ENCODE data around the gene CCDC7.

DNA sequence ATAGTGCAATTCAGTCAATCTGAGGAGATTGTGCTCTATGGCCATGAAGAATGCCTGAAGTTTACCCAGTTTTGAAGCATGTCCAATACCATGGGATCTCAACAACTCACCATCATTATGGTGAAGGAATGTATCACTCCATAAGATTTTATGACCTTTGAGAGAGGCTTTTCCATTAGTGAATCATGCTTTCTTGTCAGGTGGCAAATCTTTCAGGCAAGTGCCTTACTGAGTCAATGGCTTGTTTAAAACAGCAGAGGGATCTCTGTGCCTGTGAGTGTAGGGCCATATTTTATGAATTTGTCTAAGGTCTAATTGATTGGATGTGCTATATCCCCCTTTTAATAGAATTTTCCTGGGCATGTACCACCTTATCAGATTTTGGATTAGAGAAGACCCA, 131.5 kb downstream of the CCDC7 start:
- TF ChIP-seq, protein P1, sequence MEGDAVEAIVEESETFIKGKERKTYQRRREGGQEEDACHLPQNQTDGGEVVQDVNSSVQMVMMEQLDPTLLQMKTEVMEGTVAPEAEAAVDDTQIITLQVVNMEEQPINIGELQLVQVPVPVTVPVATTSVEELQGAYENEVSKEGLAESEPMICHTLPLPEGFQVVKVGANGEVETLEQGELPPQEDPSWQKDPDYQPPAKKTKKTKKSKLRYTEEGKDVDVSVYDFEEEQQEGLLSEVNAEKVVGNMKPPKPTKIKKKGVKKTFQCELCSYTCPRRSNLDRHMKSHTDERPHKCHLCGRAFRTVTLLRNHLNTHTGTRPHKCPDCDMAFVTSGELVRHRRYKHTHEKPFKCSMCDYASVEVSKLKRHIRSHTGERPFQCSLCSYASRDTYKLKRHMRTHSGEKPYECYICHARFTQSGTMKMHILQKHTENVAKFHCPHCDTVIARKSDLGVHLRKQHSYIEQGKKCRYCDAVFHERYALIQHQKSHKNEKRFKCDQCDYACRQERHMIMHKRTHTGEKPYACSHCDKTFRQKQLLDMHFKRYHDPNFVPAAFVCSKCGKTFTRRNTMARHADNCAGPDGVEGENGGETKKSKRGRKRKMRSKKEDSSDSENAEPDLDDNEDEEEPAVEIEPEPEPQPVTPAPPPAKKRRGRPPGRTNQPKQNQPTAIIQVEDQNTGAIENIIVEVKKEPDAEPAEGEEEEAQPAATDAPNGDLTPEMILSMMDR (IDR thresholded peaks at IDR 0.05) = no peak
- no peak for TF ChIP-seq POLR2AphosphoS5 (IDR thresholded peaks at IDR 0.05)
- no peak for TF ChIP-seq EP300 (IDR thresholded peaks at IDR 0.05)
